Left ventricle myocardium inferior (tissue), 1 donor: ENCODE measurements around the gene ACTL10. TPM values are rescaled to one million over a fixed set of nuclear protein-coding genes. Genes with fewer than 3 reads are reported as not detected.

Experiments used
- DNase-seq: peaks from one replicate; pipeline ENCODE4 v3.0.0-alpha.2; 2020
- H3K27ac ChIP-seq: fragments of 200-600 bp; replicated peaks from 2 replicates; pipeline ENCODE4 v1.8.0; 2021
- H3K27me3 ChIP-seq: fragments of 200-600 bp; 2 replicates; pipeline ENCODE4 v1.8.0; 2021; ENCODE audit warnings: low read depth
- H3K36me3 ChIP-seq: fragments of 200-600 bp; 2 replicates; pipeline ENCODE4 v1.8.0; 2021
- H3K4me1 ChIP-seq: fragments of 200-600 bp; 2 replicates; pipeline ENCODE4 v1.8.0; 2021
- H3K4me3 ChIP-seq: fragments of 200-600 bp; 2 replicates; pipeline ENCODE4 v1.8.0; 2021; ENCODE audit warnings: mild to moderate bottlenecking, moderate library complexity
- H3K9me3 ChIP-seq: fragments of 200-600 bp; replicated peaks from 2 replicates; pipeline ENCODE4 v1.8.0; 2021
- intact Hi-C: fragments of 100-400 bp; cut with micrococcal nuclease; formaldehyde crosslinking; loops from one replicate; pipeline ENCODE4 v1.11.0; 2022
- total RNA-seq: library from RNA; stranded (reverse); fragmentation: NEBNext Ultra II Directional; extraction: Animal tissue kit (Norgen Biotek cat#: 25700); gene quantifications from one replicate; pipeline ENCODE4 v1.2.1, GENCODE V29; 2021
- TF ChIP-seq, protein P1 (sequence below): fragments of 200-600 bp; IDR thresholded peaks from 2 replicates; pipeline ENCODE4 v1.8.0; 2021; ENCODE audit warnings: antibody characterized with exemption, mild to moderate bottlenecking, borderline replicate concordance
- donor health status: DM: no; HTN: yes; CAD: no; lungs with severe emphysema.

The ACTL10 gene
- total RNA-seq, 1 donor from 2014 or later: 0.22 TPM

DNA sequence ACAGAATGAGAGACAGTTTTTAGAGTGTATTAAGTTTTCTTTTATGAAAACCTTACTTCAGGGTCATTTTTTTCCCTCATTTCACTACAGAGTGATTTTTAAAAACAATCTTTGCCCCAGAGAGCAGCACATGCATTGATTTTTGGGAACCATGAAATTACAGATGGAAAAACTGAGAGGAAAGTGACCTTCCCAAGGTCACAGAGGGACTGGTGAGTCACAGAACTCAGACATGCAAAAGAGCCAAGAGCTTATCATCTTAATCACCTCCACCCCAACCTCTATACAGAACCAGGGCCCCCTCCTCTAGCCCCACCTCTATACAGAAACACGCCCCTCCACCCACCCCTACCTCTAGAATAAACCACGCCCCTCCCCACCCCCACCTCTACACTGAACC lies 42.7 kb downstream of the ACTL10 start:
- Histone ChIP-seq H3K4me3 (no peak overlapping the region), H3K27me3 (no peaks in the 10 kb centered on the region), H3K27ac (no peak overlapping the region), H3K9me3 (no peaks in the 10 kb centered on the region), H3K36me3 (peaks cover 63% of the 10 kb centered on the region), H3K4me1 (no peaks in the 10 kb centered on the region)
- intact Hi-C loops: no loop called here
- TF ChIP-seq, protein P1, sequence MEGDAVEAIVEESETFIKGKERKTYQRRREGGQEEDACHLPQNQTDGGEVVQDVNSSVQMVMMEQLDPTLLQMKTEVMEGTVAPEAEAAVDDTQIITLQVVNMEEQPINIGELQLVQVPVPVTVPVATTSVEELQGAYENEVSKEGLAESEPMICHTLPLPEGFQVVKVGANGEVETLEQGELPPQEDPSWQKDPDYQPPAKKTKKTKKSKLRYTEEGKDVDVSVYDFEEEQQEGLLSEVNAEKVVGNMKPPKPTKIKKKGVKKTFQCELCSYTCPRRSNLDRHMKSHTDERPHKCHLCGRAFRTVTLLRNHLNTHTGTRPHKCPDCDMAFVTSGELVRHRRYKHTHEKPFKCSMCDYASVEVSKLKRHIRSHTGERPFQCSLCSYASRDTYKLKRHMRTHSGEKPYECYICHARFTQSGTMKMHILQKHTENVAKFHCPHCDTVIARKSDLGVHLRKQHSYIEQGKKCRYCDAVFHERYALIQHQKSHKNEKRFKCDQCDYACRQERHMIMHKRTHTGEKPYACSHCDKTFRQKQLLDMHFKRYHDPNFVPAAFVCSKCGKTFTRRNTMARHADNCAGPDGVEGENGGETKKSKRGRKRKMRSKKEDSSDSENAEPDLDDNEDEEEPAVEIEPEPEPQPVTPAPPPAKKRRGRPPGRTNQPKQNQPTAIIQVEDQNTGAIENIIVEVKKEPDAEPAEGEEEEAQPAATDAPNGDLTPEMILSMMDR: no peak
- DNase-seq: no peak

- no peak overlapping the region for H3K4me3 ChIP-seq
- no peaks in the 10 kb centered on the region for H3K9me3 ChIP-seq
- no peaks in the 10 kb centered on the region for H3K27me3 ChIP-seq
- H3K27ac ChIP-seq: no peak overlapping the region
- H3K4me1 ChIP-seq: no peaks in the 10 kb centered on the region
- intact Hi-C loops: no loop called here
- DNase-seq: no peak
- H3K36me3 ChIP-seq: peaks cover 65% of the 10 kb centered on the region
- TF ChIP-seq, protein P1: no peak
Measured at GRCh38 chr20:33709905-33710541, 43.3 kb downstream of the ACTL10 start.

DNA sequence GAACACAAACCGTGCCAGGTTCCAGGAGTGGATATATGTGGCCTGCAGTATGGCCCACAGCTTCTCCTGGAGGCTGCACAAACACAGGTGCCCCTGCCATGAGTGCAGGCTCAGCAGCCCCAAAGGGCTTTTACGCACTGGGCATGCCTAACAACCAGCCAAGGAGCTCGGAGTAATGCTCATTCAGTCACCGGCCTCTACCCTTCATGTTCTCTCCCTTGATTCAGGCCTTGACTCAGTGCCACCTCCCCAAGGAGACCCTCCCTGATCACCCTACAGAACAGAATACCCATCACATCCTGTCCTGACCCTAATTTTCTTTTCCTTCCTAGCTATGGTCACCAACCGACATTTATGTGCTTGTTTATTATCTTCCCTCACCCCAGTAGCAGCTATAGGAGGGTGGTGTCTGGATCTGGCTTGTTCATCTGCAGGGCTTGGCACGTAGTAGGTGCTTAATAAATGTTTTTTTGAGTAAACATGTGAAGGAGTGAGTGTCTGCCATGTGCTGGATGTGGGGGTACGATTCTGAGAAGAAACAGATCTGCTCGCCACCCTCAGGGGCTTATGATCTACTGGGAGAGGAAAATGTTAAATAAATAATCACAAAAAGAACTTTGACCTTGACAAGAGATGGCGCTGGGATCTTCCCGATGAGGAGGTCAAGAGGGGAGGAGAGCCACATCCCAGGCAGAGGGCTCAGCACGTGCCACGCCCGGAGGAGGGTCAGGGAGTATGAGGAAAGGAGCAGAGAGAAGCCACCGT lies 44.1 kb downstream of the ACTL10 start:
- Histone ChIP-seq H3K9me3 (no peaks in the 10 kb centered on the region), H3K27me3 (no peaks in the 10 kb centered on the region), H3K36me3 (peaks cover 61% of the 10 kb centered on the region), H3K4me3 (no peak overlapping the region), H3K4me1 (no peaks in the 10 kb centered on the region), H3K27ac (no peak overlapping the region)
- DNase-seq: no peak
- intact Hi-C loops: no loop called here
- TF ChIP-seq, protein P1: no peak

DNA sequence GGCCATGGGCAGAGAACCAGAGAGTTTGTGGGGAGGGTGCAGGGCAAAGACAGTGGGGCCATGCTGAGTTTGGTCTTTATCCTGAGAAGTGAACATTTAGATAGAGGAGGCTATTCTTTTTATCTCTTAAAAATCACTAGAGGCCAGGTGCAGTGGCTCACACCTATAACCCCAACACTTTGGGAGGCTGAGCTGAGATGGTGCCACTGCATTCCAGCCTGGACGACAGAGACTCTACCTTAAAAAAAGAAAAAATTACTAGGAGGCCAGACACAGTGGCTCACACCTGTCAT lies 44.6 kb downstream of the ACTL10 start:
- intact Hi-C loops: no loop called here
- TF ChIP-seq, protein P1: no peak
- Histone ChIP-seq H3K9me3 (no peaks in the 10 kb centered on the region), H3K4me1 (no peaks in the 10 kb centered on the region), H3K27ac (no peak overlapping the region), H3K27me3 (no peaks in the 10 kb centered on the region), H3K4me3 (no peak overlapping the region), H3K36me3 (peaks cover 59% of the 10 kb centered on the region)
- DNase-seq: no peak

- Histone ChIP-seq H3K4me3 (no peak overlapping the region), H3K27me3 (no peaks in the 10 kb centered on the region), H3K4me1 (peaks cover 3% of the 10 kb centered on the region), H3K27ac (no peak overlapping the region), H3K36me3 (peaks cover 41% of the 10 kb centered on the region), H3K9me3 (no peaks in the 10 kb centered on the region)
- intact Hi-C loops: no loop called here
- DNase-seq: no peak
- TF ChIP-seq, protein P1: no peak
Measured at GRCh38 chr20:33713865-33714367, 47.2 kb downstream of the ACTL10 start.
